GM21390 (cell line): ENCODE measurements around the gene AMD1.
"Not testable (repeated sequence)": the region's sequence is repeated elsewhere in the genome, so short reads cannot be mapped to it uniquely, and the experiment has no call there.

Experiments used
- ATAC-seq: cut with Tn5 transposase; IDR thresholded peaks from one replicate; pipeline ENCODE4 v1.9.1; 2021; ENCODE audit not compliant: unreplicated experiment

AMD1 gene

GRCh38 chr6:110876806-110877564 is 2.4 kb downstream of the AMD1 start:
- ATAC-seq, result no peak

DNA sequence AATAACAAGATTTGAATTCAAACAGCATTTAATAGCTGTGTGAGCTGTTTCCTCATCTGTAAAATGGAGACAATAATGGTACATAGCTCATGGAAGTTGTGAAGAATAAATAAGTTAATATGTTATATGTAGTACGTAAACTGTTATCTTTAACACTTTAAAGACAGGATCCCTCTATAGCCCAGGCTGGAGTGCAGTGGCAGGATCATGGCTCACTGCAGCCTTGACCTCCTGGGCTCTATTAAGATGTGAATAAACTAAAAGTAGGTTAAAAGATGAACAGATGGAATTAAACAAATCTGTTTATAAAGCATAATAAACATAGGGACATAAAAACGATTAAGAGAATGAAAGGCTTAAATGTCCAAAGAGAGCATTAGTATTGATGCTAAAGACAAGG is 3.0 kb downstream of the AMD1 start:
- no peak for ATAC-seq

- no peak for ATAC-seq
These were observed 4.4 kb downstream of the AMD1 start for GRCh38 chr6:110878751-110879522.

DNA sequence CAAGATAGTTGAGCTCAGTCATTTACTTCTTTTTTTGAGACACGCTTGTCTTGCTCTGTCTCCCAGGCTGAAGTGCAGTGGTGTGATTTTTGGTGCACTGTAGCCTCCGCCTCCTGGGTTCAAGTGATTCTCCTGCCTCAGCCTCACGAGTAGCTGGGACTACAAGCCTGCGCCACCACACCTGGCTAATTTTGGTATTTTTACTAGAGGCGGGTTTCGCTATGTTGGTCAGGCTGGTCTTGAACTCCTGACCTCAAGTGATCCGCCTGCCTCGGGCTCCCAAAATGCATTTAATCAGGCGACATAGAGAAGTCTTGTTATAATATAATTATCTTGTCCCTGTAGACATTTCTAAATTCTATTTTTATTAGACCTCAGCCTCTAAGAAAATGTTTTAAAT is 6.1 kb downstream of the AMD1 start:
- no peak for ATAC-seq

DNA sequence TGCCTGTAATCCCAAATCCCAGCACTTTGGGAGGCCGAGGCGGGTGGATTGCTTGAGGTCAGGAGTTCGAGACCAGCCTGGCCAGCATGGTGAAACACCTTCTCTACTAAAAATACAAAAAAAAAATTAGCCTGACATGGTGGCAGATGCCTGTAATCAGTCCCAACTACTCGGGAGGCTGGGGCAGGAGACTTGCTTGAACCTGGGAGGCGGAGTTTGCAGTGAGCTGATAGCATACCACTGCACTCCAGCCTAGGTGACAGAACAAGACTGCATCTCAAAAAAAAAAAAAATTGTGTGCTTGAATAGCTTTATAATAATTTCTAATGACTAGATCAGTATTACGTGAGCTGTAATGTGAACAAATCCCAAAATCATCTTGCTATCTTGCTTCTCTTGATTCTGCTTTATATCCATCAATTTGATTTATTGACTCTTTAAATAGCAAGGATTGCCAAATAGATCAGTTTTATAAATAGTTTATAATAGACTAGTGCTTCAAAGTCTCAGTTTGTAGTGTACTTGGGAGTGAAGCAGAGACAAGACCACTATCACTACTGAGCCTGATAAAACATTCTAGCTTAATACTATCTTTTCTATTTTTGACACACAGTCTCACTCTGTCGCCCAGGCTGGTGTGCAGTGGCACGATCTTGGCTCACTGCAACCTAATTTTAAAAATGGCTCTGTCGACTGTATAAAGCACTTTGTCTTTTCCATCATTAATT is 7.1 kb downstream of the AMD1 start:
- no peak for ATAC-seq

DNA sequence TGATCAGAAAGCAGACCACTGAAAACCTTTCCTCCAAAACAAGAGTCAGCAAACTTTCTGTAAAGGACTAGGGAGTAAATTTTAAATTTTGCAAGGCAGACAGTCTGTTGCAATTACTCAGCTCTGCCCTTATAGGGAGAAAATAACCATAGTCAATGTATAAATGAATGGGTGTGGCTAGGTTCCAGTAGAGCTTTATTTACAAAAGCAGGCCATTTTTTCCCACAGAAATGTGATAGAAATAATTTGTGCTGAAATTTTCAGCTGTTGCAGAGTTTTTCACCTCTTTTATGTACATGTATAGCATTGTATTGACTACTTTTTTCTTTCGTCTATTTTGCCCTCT is 7.7 kb downstream of the AMD1 start:
- ATAC-seq, result no peak

GRCh38 chr6:110882824-110883554 is 8.4 kb downstream of the AMD1 start:
- ATAC-seq, result no peak

- no peak for ATAC-seq
These were observed 9.7 kb downstream of the AMD1 start for GRCh38 chr6:110884321-110884720.

GRCh38 chr6:110885526-110885925 is 10.9 kb downstream of the AMD1 start:
- ATAC-seq, result no peak

GRCh38 chr6:110886555-110887167 is 12.1 kb downstream of the AMD1 start:
- no peak for ATAC-seq

GRCh38 chr6:110890288-110890687 is 15.7 kb downstream of the AMD1 start:
- no peak for ATAC-seq

- no peak for ATAC-seq
These were observed 21.5 kb downstream of the AMD1 start for GRCh38 chr6:110895907-110896608.

DNA sequence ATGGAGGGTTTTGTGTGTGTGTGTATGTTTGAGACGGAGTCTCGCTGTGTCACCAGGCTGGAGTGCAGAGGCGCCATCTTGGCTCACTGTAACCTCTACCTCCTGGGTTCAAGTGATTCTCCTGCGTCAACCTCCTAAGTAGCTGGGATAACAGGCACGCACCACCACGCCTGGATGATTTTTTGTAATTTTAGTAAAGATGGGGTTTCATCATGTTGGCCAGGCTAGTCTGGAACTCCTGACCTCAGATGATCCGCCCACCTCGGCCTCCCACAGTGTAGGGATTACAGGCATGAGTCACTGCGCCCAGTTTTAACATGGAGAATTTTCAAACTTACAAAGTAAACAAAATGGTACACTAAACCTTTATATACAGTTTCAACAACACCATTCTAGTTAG is 22.8 kb downstream of the AMD1 start:
- ATAC-seq, result no peak

- no peak for ATAC-seq
These were observed 23.5 kb downstream of the AMD1 start for GRCh38 chr6:110898111-110898510.

DNA sequence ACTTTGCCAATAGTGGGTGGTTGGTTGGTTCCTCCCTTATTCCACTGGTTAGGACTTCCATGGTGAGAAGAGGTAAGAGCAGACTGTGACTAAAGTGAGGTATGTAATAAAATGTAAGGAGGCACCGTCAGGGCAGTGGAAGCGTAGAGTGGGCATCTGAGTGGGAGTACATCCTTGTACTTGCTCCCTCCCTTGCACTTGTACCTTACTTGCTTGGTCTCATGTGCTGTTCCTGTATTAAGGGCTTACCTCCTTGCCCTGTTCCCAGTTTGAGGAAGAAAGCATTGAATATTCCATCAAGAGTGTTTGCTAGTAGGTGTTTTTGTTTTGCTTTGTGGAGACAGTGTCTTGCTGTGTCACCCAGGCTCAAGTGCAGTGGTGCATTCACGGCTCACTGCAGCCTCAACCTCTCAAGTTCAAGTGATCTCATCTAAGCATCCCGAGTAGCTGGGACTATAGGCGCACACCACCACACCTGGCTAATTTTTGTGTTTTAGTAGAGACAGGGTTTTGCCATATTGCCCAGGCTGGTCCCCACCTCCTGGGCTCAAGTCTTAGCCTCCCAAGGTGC is 25.5 kb downstream of the AMD1 start:
- no peak for ATAC-seq

DNA sequence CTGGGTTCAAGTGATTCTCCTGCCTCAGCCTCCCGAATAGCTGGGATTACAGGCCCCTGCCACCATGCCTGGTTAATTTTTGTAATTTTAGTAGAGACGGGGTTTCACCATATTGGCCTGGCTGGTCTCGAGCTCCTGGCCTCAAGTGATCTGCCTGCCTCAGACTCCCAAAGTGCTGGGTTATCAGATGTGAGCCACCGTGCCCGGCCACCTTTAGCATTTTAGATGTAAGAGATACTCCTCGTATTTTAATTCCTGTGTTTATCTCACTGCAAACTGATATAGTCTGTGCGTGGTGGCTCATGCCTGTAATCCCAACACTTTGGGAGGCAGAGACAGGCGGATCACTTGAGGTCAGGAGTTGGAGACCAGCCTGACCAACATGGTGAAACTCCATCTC is 27.0 kb downstream of the AMD1 start:
- ATAC-seq, result not testable (repeated sequence)

DNA sequence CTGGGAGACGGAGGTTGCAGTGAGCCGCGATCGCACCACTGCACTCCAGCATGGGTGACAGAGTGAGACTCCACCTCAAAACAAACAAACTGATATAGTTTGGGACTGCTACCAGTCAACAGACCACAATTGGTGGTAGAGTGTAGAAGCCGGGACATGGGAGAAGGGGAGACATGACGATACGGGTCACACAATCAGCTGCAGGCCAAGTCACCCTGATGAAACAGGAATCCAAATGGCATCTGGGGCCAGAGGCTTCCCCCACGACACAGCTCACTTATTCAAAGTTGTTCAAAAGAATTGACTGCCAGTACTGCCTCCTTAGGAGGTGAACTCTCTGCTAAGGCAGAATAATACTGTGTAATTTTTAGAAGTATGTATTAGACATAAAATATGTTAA is 27.5 kb downstream of the AMD1 start:
- no peak for ATAC-seq

DNA sequence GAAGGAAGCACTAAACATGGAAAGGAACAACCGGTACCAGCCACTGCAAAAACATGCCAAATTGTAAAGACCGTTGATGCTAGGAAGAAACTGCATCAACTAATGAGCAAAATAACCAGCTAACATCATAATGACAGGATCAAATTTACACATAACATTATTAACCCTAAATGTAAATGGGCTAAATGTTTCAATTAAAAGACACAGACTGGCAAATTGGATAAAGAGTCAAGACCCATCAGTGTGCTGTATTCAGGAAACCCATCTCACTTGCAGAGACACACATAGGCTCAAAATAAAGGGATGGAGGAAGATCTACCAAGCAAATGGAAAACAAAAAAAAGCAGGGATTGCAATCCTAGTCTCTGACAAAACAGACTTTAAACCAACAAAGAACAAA is 31.7 kb downstream of the AMD1 start:
- ATAC-seq, result not testable (repeated sequence)

GRCh38 chr6:110930781-110931180 is 56.2 kb downstream of the AMD1 start:
- no peak for ATAC-seq

DNA sequence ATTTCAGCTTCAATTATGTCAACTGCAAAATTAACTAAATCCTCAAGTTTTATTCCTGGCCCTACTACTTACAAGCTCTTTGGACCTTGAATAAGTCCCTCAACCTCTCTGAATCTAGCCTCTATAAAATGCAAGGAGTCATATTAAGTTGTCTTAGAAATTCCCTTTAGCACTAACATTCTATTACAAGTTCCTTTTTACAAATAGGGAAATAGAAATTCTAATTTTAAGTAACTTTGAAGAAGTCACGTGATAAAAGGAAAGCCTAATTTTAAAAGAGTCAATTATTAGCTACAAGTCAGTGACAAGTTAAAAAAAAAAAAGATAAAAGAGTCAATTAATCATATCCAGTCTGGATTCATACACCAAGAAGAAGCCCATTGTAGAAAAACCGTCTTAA is 59.3 kb downstream of the AMD1 start:
- ATAC-seq, result no peak
